Measurements from ENCODE around the gene CEP112. TPM values are rescaled to one million over a fixed set of nuclear protein-coding genes. Genes with fewer than 3 reads are reported as not detected.

The CEP112 gene
- total RNA-seq, 1 donor from 2014 or later, result 13.9 TPM

DNA sequence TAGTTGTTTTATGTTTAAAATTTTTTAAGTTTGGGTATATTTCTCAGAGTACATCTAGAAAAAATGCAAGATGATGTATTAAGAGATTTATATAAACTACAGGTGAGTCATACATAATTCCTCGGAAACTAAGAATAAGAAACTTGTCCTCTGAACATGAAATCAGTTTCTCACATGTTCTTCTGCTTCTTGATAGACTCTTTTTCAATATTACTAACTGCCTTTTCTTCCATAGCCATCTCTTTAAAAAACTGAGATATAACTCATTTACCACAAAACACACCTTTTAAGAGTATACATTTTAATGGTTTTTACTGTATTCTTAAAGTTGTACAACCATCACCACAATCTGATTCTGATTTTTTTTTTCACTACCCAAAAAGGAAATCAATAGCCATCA lies 392.1 kb downstream of the CEP112 start:
- peaks cover 3% of the 10 kb centered on the region for H3K36me3 Mint-ChIP-seq (ENCODE audit: low read depth, unreplicated experiment)
- H3K4me3 Mint-ChIP-seq (ENCODE audit: unreplicated experiment), result no peak overlapping the region
- Histone ChIP-seq H3K4me1 (ENCODE audit: insufficient read depth, low read length) (no peaks in the 10 kb centered on the region), H3K9me3 (ENCODE audit: insufficient read depth, low read depth, low read length) (no peaks in the 10 kb centered on the region), H3K4me3 (ENCODE audit: insufficient read depth, low read depth, low read length) (no peak overlapping the region), H2AFZ (ENCODE audit: low read depth, low read length) (no peak overlapping the region), H4K20me1 (ENCODE audit: insufficient read depth, low read length) (no peaks in the 10 kb centered on the region), H3K36me3 (ENCODE audit: insufficient read depth, low read length) (no peaks in the 10 kb centered on the region), H3K9ac (ENCODE audit: low read length) (no peak overlapping the region), H3K27ac (ENCODE audit: low read depth, low read length) (no peak overlapping the region), H3K79me2 (ENCODE audit: insufficient read depth, low read length) (no peaks in the 10 kb centered on the region), H3K27me3 (ENCODE audit: insufficient read depth, low read length) (no peaks in the 10 kb centered on the region), H3K4me2 (ENCODE audit: low read length) (no peak overlapping the region)
- no peaks in the 10 kb centered on the region for H3K4me1 Mint-ChIP-seq (ENCODE audit: low read depth, unreplicated experiment)
- no peak for DNase-seq (ENCODE audit: low read depth)
- H3K27ac Mint-ChIP-seq (ENCODE audit: unreplicated experiment), result no peak overlapping the region
- no peak for FAIRE-seq
- TF ChIP-seq CTCF (IDR thresholded peaks at IDR 0.05; ENCODE audit: insufficient read depth, low read depth, low read length) (no peak), EZH2 (IDR thresholded peaks at IDR 0.05; ENCODE audit: insufficient read depth, low read length) (no peak)
- H3K27me3 Mint-ChIP-seq (ENCODE audit: low read depth, unreplicated experiment), result no peaks in the 10 kb centered on the region
- H3K9me3 Mint-ChIP-seq (ENCODE audit: unreplicated experiment), result peaks cover 6% of the 10 kb centered on the region

DNA sequence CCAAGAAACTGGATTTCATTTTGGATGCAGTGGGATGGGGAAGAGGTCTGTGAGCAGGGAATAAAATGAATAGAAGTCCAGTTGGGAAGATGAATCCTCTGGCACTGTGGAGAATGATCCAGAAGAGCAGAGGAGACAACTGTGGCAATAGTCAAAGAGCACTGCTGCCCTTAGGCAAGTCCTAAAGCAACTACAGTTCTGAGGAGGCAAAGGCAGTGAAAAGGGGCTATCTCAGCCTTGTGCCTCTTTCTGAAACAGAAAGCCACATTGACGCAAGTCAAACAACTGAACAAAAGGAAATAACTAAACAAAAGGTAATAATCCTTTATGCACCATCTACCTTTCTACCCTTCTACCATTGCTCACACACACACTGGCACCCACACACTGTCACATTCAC lies 392.5 kb downstream of the CEP112 start:
- no peak for TF ChIP-seq EZH2 (IDR thresholded peaks at IDR 0.05; ENCODE audit: insufficient read depth, low read length)
- TF ChIP-seq CTCF (IDR thresholded peaks at IDR 0.05; ENCODE audit: insufficient read depth, low read depth, low read length), result no peak
- no peaks in the 10 kb centered on the region for H3K79me2 ChIP-seq (ENCODE audit: insufficient read depth, low read length)
- no peaks in the 10 kb centered on the region for H3K4me1 ChIP-seq (ENCODE audit: insufficient read depth, low read length)
- H3K9me3 Mint-ChIP-seq (ENCODE audit: unreplicated experiment), result peaks cover 6% of the 10 kb centered on the region
- H3K36me3 Mint-ChIP-seq (ENCODE audit: low read depth, unreplicated experiment), result peaks cover 3% of the 10 kb centered on the region
- no peak overlapping the region for H3K4me2 ChIP-seq (ENCODE audit: low read length)
- no peaks in the 10 kb centered on the region for H3K4me1 Mint-ChIP-seq (ENCODE audit: low read depth, unreplicated experiment)
- no peaks in the 10 kb centered on the region for H3K27me3 Mint-ChIP-seq (ENCODE audit: low read depth, unreplicated experiment)
- H3K9ac ChIP-seq (ENCODE audit: low read length), result no peak overlapping the region
- no peak overlapping the region for H3K4me3 ChIP-seq (ENCODE audit: insufficient read depth, low read depth, low read length)
- no peak for FAIRE-seq
- H4K20me1 ChIP-seq (ENCODE audit: insufficient read depth, low read length), result no peaks in the 10 kb centered on the region
- no peaks in the 10 kb centered on the region for H3K9me3 ChIP-seq (ENCODE audit: insufficient read depth, low read depth, low read length)
- no peak overlapping the region for H3K4me3 Mint-ChIP-seq (ENCODE audit: unreplicated experiment)
- H3K27ac Mint-ChIP-seq (ENCODE audit: unreplicated experiment), result no peak overlapping the region
- no peak for DNase-seq (ENCODE audit: low read depth)
- H2AFZ ChIP-seq (ENCODE audit: low read depth, low read length), result no peak overlapping the region
- no peak overlapping the region for H3K27ac ChIP-seq (ENCODE audit: low read depth, low read length)
- H3K36me3 ChIP-seq (ENCODE audit: insufficient read depth, low read length), result no peaks in the 10 kb centered on the region
- no peaks in the 10 kb centered on the region for H3K27me3 ChIP-seq (ENCODE audit: insufficient read depth, low read length)

DNA sequence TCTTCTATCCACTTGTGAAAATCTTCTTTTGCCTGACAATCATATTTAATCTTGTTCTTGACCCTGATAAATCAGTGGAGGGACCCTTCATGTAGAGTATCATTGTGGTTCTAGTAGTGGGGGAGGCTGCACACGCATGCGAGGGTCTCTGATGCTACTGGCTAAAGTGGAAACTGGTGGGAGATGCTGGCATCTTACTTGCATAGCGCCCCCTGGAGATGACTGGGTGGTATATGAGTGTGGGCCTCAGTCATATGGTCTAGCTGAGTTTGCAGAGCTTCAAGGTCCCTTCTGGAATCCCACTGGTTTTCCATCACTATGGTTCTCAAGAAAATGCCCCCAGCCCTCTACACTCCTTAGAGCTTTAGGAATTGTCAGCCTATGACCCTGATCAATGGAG lies 394.1 kb downstream of the CEP112 start:
- Histone ChIP-seq H3K9ac (ENCODE audit: low read length) (no peak overlapping the region), H3K4me1 (ENCODE audit: insufficient read depth, low read length) (no peaks in the 10 kb centered on the region), H3K36me3 (ENCODE audit: insufficient read depth, low read length) (no peaks in the 10 kb centered on the region), H2AFZ (ENCODE audit: low read depth, low read length) (no peak overlapping the region), H3K27ac (ENCODE audit: low read depth, low read length) (no peak overlapping the region), H3K27me3 (ENCODE audit: insufficient read depth, low read length) (no peaks in the 10 kb centered on the region), H4K20me1 (ENCODE audit: insufficient read depth, low read length) (no peaks in the 10 kb centered on the region), H3K9me3 (ENCODE audit: insufficient read depth, low read depth, low read length) (no peaks in the 10 kb centered on the region), H3K4me2 (ENCODE audit: low read length) (no peak overlapping the region), H3K4me3 (ENCODE audit: insufficient read depth, low read depth, low read length) (no peak overlapping the region), H3K79me2 (ENCODE audit: insufficient read depth, low read length) (no peaks in the 10 kb centered on the region)
- FAIRE-seq (no peak), DNase-seq (ENCODE audit: low read depth) (no peak)
- Mint-ChIP-seq H3K27me3 (ENCODE audit: low read depth, unreplicated experiment) (no peaks in the 10 kb centered on the region), H3K36me3 (ENCODE audit: low read depth, unreplicated experiment) (peaks cover 3% of the 10 kb centered on the region), H3K4me1 (ENCODE audit: low read depth, unreplicated experiment) (no peaks in the 10 kb centered on the region), H3K9me3 (ENCODE audit: unreplicated experiment) (peaks cover 8% of the 10 kb centered on the region), H3K4me3 (ENCODE audit: unreplicated experiment) (no peak overlapping the region), H3K27ac (ENCODE audit: unreplicated experiment) (no peak overlapping the region)
- TF ChIP-seq EZH2 (IDR thresholded peaks at IDR 0.05; ENCODE audit: insufficient read depth, low read length), result no peak
- no peak for TF ChIP-seq CTCF (IDR thresholded peaks at IDR 0.05; ENCODE audit: insufficient read depth, low read depth, low read length)

Measured in astrocyte (in vitro differentiated cells and primary cell).